Mesodermal cell (in vitro differentiated cells): Measurements from ENCODE around the gene ANAPC1. TPM values are rescaled to one million over a fixed set of nuclear protein-coding genes. Genes with fewer than 3 reads are reported as not detected.

Experiments used
- H3K27ac ChIP-seq: 2 replicates; pipeline ENCODE4 v1.7.0; 2013; ENCODE audit warnings: mild to moderate bottlenecking, low read depth, low read length, moderate library complexity; ENCODE audit not compliant: severe bottlenecking
- H3K36me3 ChIP-seq: 2 replicates; pipeline ENCODE4 v1.7.1; 2013; ENCODE audit warnings: mild to moderate bottlenecking, low read length, moderate library complexity; ENCODE audit not compliant: control insufficient read depth, insufficient read depth
- H3K4me1 ChIP-seq: one replicate; pipeline ENCODE4 v1.7.1; 2013; ENCODE audit warnings: mild to moderate bottlenecking, low read length; ENCODE audit not compliant: insufficient read depth, control insufficient read depth, poor library complexity, severe bottlenecking
- H3K4me3 ChIP-seq: 2 replicates; pipeline ENCODE4 v1.7.0; 2013; ENCODE audit warnings: low read length, control low read depth, mild to moderate bottlenecking; ENCODE audit not compliant: insufficient read depth, poor library complexity, severe bottlenecking; ENCODE audit errors: extremely low read depth
- H3K9me3 ChIP-seq: 2 replicates; pipeline ENCODE4 v1.7.1; 2013; ENCODE audit warnings: mild to moderate bottlenecking, low read length, moderate library complexity; ENCODE audit not compliant: control insufficient read depth
- WGBS, 2 experiments: methylation state at CpG; one replicate each; pipeline ENCODE4 v1.1.5; 2013; ENCODE audit warnings: missing lambda C conversion rate in 2 of 2; ENCODE audit not compliant: insufficient coverage in 2 of 2; 5-methylcytosine and 5-hydroxymethylcytosine counted together
- polyA plus RNA-seq, 2 experiments: library from polyadenylated mRNA; stranded (reverse); fragments of 50-300 nt; gene quantifications; one replicate each; pipeline ENCODE4 v1.2.3, GENCODE V29; 2013

Gene ANAPC1, protein sequence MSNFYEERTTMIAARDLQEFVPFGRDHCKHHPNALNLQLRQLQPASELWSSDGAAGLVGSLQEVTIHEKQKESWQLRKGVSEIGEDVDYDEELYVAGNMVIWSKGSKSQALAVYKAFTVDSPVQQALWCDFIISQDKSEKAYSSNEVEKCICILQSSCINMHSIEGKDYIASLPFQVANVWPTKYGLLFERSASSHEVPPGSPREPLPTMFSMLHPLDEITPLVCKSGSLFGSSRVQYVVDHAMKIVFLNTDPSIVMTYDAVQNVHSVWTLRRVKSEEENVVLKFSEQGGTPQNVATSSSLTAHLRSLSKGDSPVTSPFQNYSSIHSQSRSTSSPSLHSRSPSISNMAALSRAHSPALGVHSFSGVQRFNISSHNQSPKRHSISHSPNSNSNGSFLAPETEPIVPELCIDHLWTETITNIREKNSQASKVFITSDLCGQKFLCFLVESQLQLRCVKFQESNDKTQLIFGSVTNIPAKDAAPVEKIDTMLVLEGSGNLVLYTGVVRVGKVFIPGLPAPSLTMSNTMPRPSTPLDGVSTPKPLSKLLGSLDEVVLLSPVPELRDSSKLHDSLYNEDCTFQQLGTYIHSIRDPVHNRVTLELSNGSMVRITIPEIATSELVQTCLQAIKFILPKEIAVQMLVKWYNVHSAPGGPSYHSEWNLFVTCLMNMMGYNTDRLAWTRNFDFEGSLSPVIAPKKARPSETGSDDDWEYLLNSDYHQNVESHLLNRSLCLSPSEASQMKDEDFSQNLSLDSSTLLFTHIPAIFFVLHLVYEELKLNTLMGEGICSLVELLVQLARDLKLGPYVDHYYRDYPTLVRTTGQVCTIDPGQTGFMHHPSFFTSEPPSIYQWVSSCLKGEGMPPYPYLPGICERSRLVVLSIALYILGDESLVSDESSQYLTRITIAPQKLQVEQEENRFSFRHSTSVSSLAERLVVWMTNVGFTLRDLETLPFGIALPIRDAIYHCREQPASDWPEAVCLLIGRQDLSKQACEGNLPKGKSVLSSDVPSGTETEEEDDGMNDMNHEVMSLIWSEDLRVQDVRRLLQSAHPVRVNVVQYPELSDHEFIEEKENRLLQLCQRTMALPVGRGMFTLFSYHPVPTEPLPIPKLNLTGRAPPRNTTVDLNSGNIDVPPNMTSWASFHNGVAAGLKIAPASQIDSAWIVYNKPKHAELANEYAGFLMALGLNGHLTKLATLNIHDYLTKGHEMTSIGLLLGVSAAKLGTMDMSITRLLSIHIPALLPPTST (N-terminal part only)
- polyA plus RNA-seq (2013, experiment 1 of 2): 30.4 TPM
- polyA plus RNA-seq (2013, experiment 2 of 2): 27.5 TPM

DNA sequence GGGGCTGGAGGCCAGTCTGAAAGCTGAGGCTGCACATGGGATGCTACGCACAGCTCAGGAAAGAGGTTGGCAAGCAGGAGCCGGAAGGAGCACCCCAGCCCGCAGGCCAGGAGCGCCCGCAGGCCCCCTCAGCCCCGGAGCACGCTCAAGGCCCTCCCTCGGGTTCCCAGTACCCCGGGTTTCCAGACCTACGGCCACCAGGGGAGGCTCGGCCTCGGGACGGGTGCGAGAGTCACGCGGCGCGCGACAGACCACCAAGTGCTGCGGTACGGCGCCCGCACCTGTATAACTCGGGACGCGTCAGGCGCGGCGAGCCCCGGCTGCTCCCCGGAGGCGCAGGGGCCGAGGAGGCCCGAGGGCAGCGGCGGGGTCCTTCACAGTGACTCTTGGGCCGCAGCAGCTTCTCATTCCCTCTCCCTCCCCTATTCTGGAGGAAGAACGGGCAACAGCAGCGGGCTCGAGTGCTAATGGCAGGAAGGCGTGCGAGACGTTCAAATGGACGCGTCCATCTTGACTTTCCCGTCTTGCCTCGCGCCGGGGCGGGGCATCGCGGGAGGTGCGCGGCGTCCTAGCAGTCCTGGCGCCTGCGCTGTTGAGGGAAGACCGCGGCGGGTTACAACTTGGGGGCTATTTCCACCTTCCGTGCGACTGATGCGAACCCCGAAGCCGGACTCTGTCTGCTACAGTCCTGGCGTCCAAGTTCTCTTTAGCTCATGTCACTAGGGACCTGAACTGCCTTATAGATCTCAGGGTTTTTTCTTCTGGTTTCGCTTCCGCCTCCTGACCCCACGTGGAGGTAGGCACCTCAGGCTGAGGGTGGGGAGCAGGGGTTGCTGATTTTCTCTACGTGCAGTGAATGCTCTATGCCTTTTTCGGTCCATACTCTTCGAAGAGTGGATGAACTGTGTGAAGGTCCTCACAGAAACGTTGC, at the start of gene ANAPC1:
TSS of gene ANAPC1 (minus strand) at position 533 of the 931 bp plus-strand sequence. CDS start 3,368 bp downstream, outside the sequence.
- Histone ChIP-seq H3K4me1 (no peaks in the 10 kb centered on the region), H3K4me3 (peak within 1 kb of the TSS; percentile 90), H3K36me3 (peaks cover 10% of the 10 kb centered on the region), H3K27ac (peak within 1 kb of the TSS; percentile 82), H3K9me3 (no peaks in the 10 kb centered on the region)
- 1% methylated on average over 63 of the region's 73 CpGs for WGBS, 2 experiments

DNA sequence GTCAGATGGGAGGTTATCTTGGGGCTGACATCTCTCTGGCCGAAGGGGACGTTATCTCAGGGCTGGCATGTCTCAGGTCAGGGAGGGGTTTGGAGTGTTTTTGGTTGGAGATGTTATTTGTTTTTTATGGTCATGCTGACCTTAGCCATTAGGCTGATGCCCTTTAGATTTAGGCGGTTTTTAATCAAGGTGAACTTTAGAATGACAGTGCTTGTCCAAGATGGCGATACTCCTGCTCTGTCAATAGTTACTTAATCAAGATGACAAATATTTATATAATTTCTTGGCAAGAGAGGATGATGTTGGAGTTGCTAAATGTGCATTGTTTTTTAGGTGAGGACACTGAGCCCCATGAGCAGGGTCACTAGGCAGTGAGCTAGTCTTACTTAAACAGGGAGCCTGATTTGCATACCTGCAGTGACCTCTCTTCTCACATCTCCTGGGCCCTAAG, 48.9 kb upstream of the ANAPC1 start:
- Histone ChIP-seq H3K4me3 (no peak overlapping the region), H3K36me3 (peaks cover 36% of the 10 kb centered on the region)
- WGBS, 2 experiments: 90% methylated on average over 3 of the region's 4 CpGs; no CpG with 5 or more reads in 1 of the 2 experiments

DNA sequence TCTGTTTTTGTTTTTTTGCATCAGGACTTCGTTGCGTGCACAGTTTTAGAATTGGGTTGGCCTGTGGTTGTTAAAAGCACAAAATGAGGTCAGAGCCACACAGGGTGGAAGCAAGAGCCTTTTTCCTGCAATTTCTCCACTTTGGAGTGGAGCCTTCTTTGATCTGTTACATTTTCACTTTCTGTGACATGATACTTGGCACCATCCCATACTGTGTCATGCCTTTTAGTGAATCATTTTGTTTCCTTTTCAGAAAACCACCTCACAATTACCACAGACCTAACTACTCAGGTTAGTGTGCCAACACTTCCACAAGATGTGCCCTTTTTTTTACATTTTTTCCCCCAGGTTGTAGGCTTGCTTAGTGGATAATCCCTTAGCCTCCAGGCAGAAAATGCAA, 46.9 kb upstream of the ANAPC1 start:
- peaks cover 36% of the 10 kb centered on the region for H3K36me3 ChIP-seq
- no peak overlapping the region for H3K27ac ChIP-seq
- no peak overlapping the region for H3K4me3 ChIP-seq
- 86 to 90% methylated on average over 2 of the region's 2 CpGs for WGBS, 2 experiments
- H3K9me3 ChIP-seq: no peaks in the 10 kb centered on the region
- peaks cover 8% of the 10 kb centered on the region for H3K4me1 ChIP-seq

More for the DNA sequence above, 48.9 kb upstream of the ANAPC1 start:
- no peaks in the 10 kb centered on the region for H3K4me1 ChIP-seq
- H3K9me3 ChIP-seq: no peaks in the 10 kb centered on the region
- H3K27ac ChIP-seq: no peak overlapping the region

DNA sequence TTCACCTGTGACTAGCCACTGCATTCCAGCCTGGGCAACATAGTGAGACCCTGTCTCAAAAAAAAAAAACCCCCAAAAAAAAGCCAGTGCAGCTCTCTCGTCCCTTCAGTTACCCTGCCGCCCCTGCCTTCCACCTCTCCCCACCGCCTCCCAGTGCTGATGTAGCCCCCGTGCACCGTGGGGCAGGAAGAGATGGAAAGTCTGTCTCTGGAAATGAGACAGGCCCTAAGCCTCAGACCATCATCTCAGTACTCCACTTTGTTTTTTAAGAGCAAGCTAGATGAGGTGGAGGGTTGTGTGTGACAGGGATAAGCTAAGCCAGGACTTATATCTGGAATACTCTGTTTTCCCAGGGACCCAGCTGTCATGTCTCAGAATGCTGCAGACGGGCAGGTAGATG, 46.4 kb upstream of the ANAPC1 start:
- peaks cover 36% of the 10 kb centered on the region for H3K36me3 ChIP-seq
- peaks cover 8% of the 10 kb centered on the region for H3K4me1 ChIP-seq
- no peaks in the 10 kb centered on the region for H3K9me3 ChIP-seq
- H3K4me3 ChIP-seq: no peak overlapping the region
- no peak overlapping the region for H3K27ac ChIP-seq
- WGBS, 2 experiments: 93 to 94% methylated on average over 5 of the region's 6 CpGs

DNA sequence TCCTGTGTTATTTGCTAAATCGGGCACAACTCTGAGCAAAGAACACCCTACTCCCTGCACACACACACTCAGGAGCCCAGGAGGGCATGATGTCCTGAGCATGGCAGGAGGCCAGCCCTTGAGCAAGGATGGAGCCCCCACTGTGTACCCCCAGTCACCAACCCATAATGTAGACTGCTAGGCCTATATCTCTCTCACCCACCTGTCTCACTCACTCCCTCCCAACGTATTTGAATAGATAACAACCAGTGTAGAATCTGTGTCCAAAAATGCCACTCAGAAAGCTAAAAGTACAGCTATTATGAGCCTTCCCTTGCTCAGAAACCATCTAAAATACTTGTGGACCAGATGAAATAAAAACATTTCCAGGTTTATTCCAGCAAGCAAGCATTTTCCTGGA, 43.7 kb upstream of the ANAPC1 start:
- Histone ChIP-seq H3K9me3 (no peaks in the 10 kb centered on the region), H3K36me3 (peaks cover 30% of the 10 kb centered on the region), H3K4me1 (peaks cover 8% of the 10 kb centered on the region), H3K27ac (no peak overlapping the region), H3K4me3 (no peak overlapping the region)
- WGBS, 2 experiments: 80 to 100% methylated on average over 1 of the region's 2 CpGs

GRCh38 chr2:111924617-111925107, 40.7 kb upstream of the ANAPC1 start:
- Histone ChIP-seq H3K4me3 (no peak overlapping the region), H3K27ac (no peak overlapping the region), H3K9me3 (no peaks in the 10 kb centered on the region), H3K4me1 (peaks cover 12% of the 10 kb centered on the region), H3K36me3 (peaks cover 7% of the 10 kb centered on the region)
- WGBS, 2 experiments: 92 to 100% methylated on average over 1 of the region's 3 CpGs

DNA sequence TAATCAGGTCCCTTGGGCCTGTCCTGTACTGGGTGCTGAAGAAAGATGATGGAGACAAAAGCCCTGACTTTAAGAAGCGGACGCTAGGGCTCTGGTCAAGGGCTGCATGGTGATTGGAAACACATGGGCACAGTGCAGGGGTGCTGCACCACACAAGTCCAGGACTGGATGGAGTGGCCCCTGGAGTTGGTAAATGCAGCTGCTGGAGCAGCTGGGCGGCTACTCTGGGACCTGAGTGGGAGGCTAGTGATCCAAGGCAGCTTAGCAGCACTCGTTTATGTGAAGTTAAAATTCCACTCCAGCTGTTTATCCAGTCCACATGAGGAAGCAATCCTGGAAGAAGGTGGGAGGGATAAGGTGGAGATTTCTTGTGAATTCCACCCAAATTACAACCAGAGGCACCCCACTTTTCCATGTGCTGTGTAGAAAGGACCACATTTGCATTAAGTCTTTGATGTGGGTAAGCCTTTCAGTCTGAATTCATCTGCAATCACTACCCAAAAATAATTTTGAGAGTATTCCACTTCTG, 39.3 kb upstream of the ANAPC1 start:
- Histone ChIP-seq H3K4me3 (no peak overlapping the region), H3K27ac (no peak overlapping the region), H3K4me1 (peaks cover 12% of the 10 kb centered on the region), H3K36me3 (no peaks in the 10 kb centered on the region), H3K9me3 (no peaks in the 10 kb centered on the region)
- WGBS, 2 experiments: 94% methylated on average over 2 to 4 of the region's 4 CpGs

DNA sequence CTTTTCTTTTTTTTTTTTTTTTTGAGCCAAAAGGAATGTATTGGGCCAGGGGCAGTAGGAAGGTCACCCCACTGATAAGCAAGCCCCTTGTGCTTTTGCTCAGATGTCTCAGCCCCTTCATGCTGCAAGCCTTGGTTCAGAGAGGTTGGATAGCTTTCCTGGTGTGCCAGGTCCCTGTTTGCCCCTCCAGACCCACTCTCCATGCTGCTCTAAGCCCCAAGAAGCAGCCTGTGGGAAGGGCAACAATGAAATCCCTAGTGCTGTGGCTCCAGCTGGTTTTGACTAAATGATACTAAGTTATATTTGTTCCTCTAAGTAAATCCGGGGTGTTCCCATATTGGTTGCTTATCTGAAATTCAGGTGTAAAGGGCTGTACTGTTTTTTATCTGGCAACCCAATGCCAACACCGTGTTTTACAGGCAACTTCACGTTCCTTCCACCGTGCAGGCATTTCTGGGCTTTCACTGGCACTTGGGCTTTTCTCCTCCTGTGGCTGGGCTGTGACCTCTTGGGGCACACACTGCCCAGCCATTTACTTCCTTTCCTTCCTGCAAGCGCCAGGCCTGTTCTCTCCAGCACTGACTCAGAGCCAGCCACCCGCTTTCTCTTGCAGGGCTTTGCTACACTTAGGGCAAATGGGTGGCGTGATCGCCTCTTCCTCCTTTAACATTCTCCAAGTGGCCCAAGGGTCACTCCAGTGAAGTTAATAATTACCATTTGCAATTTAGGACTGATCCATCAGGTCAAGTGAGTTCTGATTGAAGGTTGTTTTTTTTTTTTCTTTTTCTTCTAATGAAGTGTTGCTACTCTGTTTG, 36.0 kb upstream of the ANAPC1 start:
- no peaks in the 10 kb centered on the region for H3K36me3 ChIP-seq
- H3K9me3 ChIP-seq: no peaks in the 10 kb centered on the region
- H3K27ac ChIP-seq: no peak overlapping the region
- WGBS, 2 experiments: 92 to 93% methylated on average over 7 to 8 of the region's 8 CpGs
- peaks cover 4% of the 10 kb centered on the region for H3K4me1 ChIP-seq
- no peak overlapping the region for H3K4me3 ChIP-seq

- 75% methylated on average over 2 of the region's 2 CpGs for WGBS, 2 experiments
- no peaks in the 10 kb centered on the region for H3K9me3 ChIP-seq
- H3K4me1 ChIP-seq: peaks cover 4% of the 10 kb centered on the region
- no peak overlapping the region for H3K27ac ChIP-seq
- H3K36me3 ChIP-seq: no peaks in the 10 kb centered on the region
- no peak overlapping the region for H3K4me3 ChIP-seq
These were observed 35.4 kb upstream of the ANAPC1 start for GRCh38 chr2:111919365-111919764.
